ENCODE data around the gene DNAJA4.

DNAJA4 gene

DNA sequence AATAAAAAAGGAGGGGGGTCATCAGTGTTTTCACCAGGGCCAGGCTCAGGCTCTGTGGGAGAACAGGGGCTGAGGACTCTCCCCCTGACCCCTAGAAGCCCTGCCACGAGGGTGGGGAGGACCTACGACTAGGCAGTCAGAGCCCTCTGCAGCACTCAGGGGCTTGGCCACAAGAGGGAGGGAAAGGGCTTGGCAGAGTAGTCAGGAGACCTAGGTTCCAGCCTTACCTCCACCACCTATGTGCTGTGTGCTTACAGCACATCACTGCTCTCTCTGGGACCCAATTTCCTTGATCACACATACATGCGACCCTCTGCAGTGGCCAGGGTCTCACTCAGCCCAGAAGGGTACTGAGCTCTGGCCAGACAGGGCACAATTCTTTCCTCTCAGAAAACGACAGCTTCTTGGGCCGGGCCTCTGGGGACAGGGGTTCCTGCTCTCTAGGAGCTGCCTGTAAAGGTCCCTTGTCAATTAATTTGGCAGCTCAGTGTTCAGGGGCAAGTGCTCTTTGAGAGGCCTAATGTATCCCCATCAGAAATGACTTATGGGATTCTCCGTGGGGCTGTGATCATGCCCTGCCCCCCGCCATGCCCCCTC, 51.4 kb downstream of the DNAJA4 start:
- no peak for DNase-seq (ENCODE audit: low spot score)

DNA sequence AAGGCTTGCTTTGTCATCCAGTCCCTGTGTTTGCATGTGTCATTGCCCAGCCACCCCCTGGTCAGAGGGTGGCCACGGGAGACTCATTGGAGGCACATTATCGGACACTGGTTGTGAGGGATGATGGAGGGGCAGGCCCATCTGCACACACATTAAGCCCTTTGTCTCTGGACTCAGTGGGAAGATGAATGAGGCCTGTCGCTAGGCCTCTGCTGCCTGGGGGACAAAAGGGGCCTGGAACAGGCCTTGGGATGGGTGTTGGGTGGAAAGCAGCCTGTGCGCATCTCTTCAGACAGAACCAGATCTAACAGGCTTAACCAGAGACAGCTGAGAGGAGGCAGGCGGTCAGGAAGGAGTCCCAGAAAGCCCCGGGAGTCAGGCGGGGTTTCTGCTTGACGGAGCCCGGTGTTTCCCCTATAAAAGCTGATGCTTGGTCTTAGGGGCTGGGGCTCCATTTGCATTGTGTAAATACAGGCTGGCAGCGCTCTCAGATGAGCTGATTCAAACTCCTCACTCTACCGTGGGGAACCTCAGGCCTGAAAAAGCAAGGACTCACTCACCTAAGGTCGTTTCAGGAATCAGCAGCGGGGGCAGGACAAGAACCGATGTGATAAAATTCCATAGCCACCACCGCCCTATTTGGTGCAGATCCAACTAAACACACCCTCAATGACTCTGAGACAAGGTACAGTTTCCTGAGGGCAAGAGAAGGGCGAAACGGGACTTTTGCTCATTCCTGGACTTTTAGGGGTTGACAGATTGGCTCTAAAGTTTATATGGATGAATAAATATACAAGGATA, 52.1 kb downstream of the DNAJA4 start:
- DNase-seq (ENCODE audit: low spot score): no peak

DNA sequence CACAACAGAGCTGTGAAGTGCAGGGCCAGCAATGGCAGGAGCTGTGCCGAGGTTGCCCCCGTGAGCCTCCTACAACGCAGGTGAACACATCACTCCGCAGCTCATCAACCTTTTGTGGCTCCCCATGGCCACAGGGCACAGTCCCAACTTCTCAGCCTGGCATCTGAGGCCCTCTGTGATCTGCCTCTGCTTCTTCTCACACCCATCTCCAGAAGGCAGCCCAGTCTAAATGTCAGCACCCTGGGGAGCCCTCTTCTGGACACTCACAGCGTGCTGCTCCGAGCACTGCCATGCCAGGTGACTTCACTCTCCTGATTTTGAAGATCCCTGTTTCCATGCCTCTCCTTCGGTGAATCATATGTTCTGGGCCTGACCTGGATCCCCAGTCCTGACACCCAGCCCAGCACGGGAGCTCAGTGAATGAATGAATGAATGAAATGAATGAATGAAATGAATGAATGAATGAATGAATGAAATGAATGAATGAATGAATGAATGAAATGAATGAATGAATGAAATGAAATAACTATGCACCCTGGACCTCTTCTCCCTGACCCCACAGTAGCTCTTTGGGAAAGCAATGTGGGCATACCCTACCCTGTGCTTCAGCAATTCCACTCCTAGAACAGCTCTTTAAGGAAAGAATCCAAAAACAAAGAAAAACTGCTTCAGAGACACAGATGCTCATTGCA, 52.9 kb downstream of the DNAJA4 start:
- DNase-seq (ENCODE audit: low spot score): no peak

DNA sequence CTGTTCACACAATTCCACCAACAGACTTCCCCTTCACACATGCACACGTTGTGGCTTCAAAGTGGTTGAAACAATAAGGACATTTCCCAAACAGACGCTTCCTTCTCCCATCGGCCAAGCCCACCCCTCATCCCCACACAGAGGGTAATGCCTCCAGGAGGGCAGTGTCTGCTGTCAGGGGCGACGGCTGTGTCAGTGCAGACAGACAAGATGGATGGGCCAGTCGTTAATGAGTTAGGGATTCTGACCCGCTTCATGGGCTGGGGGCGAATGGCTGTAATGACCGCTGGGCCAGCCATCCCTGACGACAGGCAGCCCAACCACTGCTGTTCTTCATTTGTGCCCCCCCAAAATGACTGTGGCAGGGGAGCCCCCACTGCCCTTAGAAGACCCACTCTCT, 55.2 kb downstream of the DNAJA4 start:
- DNase-seq (ENCODE audit: low spot score): no peak

DNA sequence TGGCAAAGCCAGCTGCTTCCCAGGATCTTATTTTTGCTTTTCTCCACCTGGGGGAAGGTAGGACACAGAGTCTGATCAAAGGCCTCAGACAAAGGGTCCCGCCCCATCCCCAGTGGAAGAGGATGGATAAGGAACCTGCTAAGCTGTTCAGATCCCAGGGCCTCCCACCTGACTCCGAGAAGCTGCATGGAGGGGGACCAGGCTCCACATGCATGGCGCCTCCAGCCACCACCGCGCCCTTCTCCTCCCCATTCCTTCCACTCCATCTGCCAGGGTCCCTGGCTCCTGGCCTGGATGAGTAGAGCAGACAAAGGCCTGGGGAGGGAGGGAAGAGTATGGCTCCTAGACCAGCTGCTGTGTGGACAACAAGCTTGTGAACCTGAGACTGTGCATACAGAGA, 55.8 kb downstream of the DNAJA4 start:
- no peak for DNase-seq (ENCODE audit: low spot score)

DNA sequence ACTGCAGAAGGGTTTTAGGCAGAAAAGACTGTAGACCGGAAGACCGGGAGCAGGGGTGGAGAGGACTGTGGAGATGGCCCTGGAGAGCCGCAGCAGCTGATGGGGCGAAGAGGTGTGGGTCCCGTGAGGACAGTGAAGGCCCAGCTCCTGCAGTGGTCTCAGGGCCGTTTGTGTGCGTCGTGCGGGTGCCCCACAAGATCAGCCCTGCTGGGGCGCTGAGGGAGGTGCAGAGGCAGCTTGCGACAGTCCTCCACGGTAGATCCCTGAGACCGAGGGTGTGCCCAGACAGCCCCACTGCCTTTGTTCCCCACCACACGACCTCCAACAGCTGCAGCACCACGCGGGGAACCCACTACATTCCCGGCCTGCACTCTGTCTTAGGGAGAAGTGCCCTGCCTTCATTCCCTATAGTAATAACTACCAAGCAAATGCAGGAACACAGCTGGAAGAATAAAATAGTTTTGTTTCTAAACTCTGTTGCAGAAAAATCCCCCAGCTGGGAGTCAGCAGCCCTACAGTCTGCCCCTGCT, 56.7 kb downstream of the DNAJA4 start:
- no peak for DNase-seq (ENCODE audit: low spot score)

DNA sequence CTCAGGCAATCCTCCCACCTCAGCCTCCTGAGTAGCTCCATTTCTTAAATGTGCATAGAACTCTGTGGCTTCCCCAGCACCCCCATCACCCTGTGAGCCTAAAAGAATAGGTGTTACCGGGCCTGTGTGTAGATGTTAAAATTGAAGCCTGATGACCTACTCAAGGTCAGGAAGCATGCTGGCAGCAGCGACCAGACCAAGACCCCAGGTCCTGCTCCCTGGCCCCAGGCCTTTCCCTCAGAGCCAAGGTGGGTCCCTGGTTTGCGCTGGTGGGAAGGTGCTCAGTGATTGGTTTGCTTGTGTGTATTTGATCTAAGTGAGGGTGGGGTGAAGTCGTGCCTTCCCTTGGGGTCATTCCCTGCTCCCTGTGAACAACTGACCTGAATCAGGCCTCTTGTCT, 57.4 kb downstream of the DNAJA4 start:
- no peak for DNase-seq (ENCODE audit: low spot score)

DNA sequence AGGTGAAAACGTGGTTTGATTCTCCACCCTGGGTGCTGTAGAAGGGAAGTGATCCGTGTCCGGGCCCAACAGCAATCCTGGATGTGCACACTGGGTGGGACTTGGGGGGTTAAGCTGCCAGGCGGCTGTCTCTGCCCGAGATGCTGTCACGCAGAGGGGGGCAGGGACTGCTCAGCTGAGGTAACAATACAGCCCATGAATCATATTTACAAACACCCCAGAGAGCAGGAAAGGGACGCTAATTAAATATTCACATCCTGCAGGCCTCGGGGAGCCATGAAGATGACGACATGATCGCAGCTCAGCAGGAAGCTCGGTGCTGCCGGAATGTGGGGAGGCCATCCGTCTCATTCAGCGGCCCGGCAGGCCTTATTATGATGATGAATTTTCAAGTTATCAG, 57.9 kb downstream of the DNAJA4 start:
- peak; percentile 81 for DNase-seq (ENCODE audit: low spot score)

DNA sequence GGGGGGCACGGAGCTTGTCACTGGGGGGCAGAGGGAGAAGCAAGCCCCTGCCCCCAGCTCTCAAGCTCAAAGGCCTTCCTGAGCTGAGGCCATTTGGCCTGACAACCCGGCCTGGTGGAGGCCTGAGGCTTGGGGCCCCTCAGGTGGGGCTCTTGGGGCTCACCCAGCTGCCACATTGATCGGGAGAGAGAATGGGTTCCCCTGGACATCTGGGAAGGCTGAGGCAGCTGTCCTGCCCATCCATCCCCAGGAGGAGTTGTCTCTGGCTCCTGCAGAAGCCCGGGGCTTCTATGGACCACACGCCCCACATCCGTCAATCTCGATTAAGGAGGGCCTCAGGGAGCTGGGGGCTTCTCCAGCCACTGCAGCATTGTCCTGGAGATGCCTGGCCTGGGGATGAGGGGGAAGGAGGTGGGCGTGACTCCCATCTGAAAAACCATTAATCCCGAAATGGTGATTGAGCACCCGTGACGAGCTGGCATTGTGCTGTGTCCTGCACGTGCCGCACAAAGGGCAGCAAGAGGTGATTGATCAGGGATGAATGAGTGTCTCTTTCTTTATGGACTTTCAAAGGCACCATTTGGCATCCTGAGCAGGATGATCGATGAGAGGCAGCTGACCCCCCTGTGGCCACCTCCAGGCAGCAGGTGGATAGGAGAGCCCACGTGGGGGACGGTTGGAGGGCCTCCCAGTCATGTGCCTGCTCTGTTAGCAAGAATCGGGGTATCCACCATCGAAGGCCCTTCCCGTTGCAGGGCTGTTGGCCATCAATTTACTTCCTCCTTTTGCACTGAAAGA, 58.6 kb downstream of the DNAJA4 start:
- no peak for DNase-seq (ENCODE audit: low spot score)

DNA sequence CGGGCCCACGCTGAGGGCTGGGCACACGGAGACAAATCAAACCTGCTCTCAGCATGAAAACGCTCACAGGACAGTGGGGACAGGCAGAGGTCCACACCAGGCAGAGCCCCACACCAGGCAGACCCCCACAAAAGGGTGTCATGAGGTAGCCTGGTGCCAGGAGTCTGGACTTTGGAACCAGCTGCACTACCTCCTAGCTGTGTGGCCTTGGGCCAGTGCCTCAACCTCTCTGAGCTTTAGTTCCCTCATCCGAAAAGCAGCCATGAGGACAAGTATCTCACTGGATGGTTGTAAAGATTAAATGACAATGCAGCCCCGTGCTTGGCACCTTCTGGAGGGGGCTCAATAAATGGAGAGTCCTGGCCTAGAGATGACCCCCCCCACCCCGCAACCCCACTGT, 59.3 kb downstream of the DNAJA4 start:
- no peak for DNase-seq (ENCODE audit: low spot score)

DNA sequence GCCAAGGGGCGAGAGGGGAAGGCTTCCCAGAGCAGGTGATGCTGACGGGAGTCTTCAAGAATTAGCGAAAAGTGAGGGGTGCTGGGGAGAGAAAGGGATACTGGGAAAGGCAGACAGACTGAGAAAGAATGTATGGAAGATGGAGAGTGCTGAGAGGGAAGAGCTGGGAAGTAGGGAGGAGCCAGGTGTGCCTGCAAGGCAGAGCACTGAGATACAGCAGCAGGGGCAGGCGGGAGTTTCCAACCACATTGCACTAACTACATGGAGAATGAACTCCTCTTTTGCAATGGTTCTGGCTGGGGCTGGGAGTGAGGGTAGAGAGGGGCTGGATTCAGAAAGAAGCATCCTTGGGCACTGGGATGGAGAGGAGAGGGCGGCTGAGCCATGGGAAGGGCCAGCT, 59.8 kb downstream of the DNAJA4 start:
- no peak for DNase-seq (ENCODE audit: low spot score)

DNA sequence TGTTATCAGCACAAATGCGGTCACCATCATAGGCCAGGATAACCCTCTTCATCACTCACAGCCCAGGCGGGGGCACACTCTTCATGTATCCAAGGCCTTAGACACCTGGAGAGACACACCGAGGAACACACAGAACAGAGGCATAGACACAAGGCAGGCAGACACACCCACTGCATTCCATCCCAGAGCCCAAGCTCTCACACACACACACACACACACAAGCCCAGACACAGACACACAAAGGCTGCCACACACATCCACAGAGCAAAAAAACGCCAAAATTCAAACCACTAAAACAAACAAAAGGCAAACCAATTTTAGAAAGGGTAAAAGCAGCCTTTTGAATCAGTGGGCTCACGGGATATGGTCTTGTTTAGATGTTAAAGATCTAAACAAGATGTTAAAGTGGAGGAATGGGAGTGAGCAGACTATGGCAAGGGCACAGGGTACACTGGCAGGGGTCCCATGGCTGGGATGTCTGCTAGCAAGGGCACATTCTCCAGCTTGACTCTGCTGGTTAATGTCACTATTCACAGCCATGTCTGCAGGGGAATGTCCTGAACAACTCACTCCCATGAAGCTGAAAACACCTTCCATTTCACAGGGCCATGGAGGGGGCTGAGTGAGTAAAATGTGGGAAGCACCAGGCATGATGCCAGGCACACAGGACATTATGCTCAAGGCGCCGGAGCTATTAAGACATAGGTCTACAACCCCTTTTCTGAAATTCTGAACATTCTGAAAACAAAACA, 60.9 kb downstream of the DNAJA4 start:
- DNase-seq (ENCODE audit: low spot score): peak; percentile 53

DNA sequence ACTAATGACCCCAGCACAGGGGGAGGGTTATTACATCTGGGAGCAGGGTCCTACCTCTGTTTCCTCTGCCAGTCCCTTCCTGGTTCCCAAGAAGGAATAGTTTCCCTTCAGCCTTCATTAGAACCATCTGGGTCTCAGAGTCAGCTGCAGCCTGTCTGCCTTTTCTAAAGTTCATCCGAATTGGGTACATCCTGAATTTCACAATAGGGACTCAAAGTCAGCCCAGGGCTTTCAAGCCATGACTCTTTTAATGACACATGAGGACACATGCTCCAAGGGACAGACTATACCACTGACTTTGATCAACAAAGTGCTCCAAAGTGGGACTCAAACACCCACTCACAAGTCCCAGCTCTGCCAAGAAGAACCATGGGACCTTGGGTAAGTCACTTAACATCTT, 63.1 kb downstream of the DNAJA4 start:
- peak; percentile 62 for DNase-seq (ENCODE audit: low spot score)

DNA sequence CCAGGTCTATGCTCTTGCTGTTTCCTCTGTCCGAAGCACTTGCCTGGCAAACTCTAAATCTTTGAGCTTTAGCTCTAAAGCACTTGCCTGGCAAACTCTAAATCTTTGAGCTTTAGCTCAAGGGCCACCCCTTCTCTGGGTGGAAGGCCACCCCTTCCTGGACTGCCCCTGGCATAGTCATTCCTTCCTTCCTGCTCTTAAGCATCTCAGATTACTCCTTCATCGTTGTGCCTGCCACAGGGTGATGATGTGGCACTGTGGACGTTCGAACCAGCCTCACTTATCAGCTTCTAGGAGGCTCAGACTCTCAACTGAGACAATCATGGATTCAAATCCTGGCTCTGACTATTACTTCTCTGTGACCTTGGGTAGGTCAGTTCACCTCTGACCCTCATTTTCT, 65.3 kb downstream of the DNAJA4 start:
- DNase-seq (ENCODE audit: low spot score): no peak

Measured in AG20443 (cell line).